Esophagus muscularis mucosa (tissue), 4 donors: ENCODE data around the gene RALA. TPM values are rescaled to one million over a fixed set of nuclear protein-coding genes. Genes with fewer than 3 reads are reported as not detected.

ENCODE experiments used
- DNase-seq: peaks from one replicate; pipeline ENCODE4 v3.0.0-alpha.2; 2017; ENCODE audit errors: extremely low spot score
- H3K27ac ChIP-seq, 4 donors: fragments of 200-600 bp; sonication (generic); replicated peaks in 1 of 4; 1 replicate in 3 of 4; 2 replicates in 1 of 4; pipeline ENCODE4 v1.5.1; 2016 to 2019; ENCODE audit warnings: mild to moderate bottlenecking in 1 of 4
- H3K27me3 ChIP-seq, 4 donors: fragments of 200-600 bp; sonication (generic); one replicate each; pipeline versions ENCODE4 v1.5.1 to v1.6.0; 2016 to 2019
- H3K36me3 ChIP-seq, 4 donors: fragments of 200-600 bp; sonication (generic); one replicate each; pipeline ENCODE4 v1.5.1; 2016 to 2019
- H3K4me1 ChIP-seq, 4 donors: fragments of 200-600 bp; sonication (generic); one replicate each; pipeline ENCODE4 v1.5.1; 2016 to 2019
- H3K4me3 ChIP-seq, 4 donors: fragments of 200-600 bp; sonication (generic); 1 replicate in 2 of 4; 2 replicates in 2 of 4; pipeline ENCODE4 v1.5.1; 2016 to 2019; ENCODE audit warnings: mild to moderate bottlenecking in 4 of 4, moderate library complexity in 1 of 4
- H3K9me3 ChIP-seq, 4 donors: fragments of 200-600 bp; sonication (generic); 1 replicate in 3 of 4; 2 replicates in 1 of 4; pipeline ENCODE4 v1.5.1; 2016 to 2019
- CTCF ChIP-seq, 3 experiments: fragments of 200-600 bp in 2 of 3; fragments of 450-650 bp in 1 of 3; sonication (generic) in 2 of 3; IDR thresholded peaks; one replicate each; pipeline ENCODE4 v1.5.1; 2017 to 2019; ENCODE audit warnings: antibody characterized with exemption in 3 of 3, mild to moderate bottlenecking in 2 of 3, moderate library complexity in 1 of 3
- EP300 ChIP-seq: sonication (generic); formaldehyde crosslinking; IDR thresholded peaks from one replicate; pipeline ENCODE4 v1.6.1; 2017; ENCODE audit warnings: antibody characterized with exemption
- POLR2A ChIP-seq: fragments of 450-650 bp; IDR thresholded peaks from one replicate; pipeline ENCODE4 v1.6.1; 2017; ENCODE audit warnings: antibody characterized with exemption, moderate library complexity, mild to moderate bottlenecking, low read depth
- POLR2AphosphoS5 ChIP-seq, 2 donors: sonication (generic); formaldehyde crosslinking; IDR thresholded peaks; one replicate each; pipeline ENCODE4 v1.6.1; 2017; ENCODE audit warnings: antibody characterized with exemption in 2 of 2
- WGBS: methylation state at CpG from one replicate; pipeline ENCODE4 v1.1.5; 2018; 5-methylcytosine and 5-hydroxymethylcytosine counted together
- intact Hi-C: fragments of 100-400 bp; cut with DNase I; formaldehyde crosslinking; loops from one replicate; pipeline ENCODE4 v1.15.1; 2023
- total RNA-seq, 4 donors: library from RNA; depleted of rRNA; stranded (reverse); fragments of >200 nt; gene quantifications; one replicate each; pipeline versions ENCODE4 v1.1.0 to v1.2.1, GENCODE V29; 2016

Gene RALA
- total RNA-seq, 4 donors from 2014 or later: 12.3 to 25.1 (median 19.6) TPM

GRCh38 chr7:39714447-39715091 is 91.2 kb downstream of the RALA start:
- Histone ChIP-seq H3K27ac (no peak overlapping the region), H3K4me3 (no peak overlapping the region), H3K27me3 (no peaks in the 10 kb centered on the region), H3K36me3 (no peaks in the 10 kb centered on the region), H3K4me1 (peaks cover 8 to 9% (median 8%) of the 10 kb centered on the region in 4 donors), H3K9me3 (peaks cover 0 to 19% (median 14%) of the 10 kb centered on the region in 4 donors)
- TF ChIP-seq CTCF (IDR thresholded peaks at IDR 0.05) (no peak), POLR2A (no peak), EP300 (no peak), POLR2AphosphoS5 (IDR thresholded peaks at IDR 0.05) (no peak)
- WGBS: 100% methylated on average over 1 of the region's 1 CpG
- no peak for DNase-seq
- intact Hi-C loops: no loop called here

- Histone ChIP-seq H3K27me3 (no peaks in the 10 kb centered on the region), H3K4me3 (no peak overlapping the region), H3K36me3 (no peaks in the 10 kb centered on the region), H3K27ac (no peak overlapping the region), H3K9me3 (no peaks in the 10 kb centered on the region), H3K4me1 (no peaks in the 10 kb centered on the region)
- no peak for DNase-seq
- intact Hi-C loops: no loop called here
- TF ChIP-seq POLR2A (no peak), EP300 (no peak), POLR2AphosphoS5 (IDR thresholded peaks at IDR 0.05) (no peak), CTCF (IDR thresholded peaks at IDR 0.05) (no peak)
- WGBS: 82% methylated on average over 7 of the region's 7 CpGs
These were observed 97.2 kb downstream of the RALA start for GRCh38 chr7:39720586-39720985.

- TF ChIP-seq CTCF (IDR thresholded peaks at IDR 0.05) (no peak), POLR2AphosphoS5 (IDR thresholded peaks at IDR 0.05) (no peak), POLR2A (no peak), EP300 (no peak)
- 95% methylated on average over 3 of the region's 3 CpGs for WGBS
- Histone ChIP-seq H3K4me3 (no peak overlapping the region), H3K27me3 (no peaks in the 10 kb centered on the region), H3K4me1 (no peaks in the 10 kb centered on the region), H3K9me3 (no peaks in the 10 kb centered on the region), H3K27ac (no peak overlapping the region), H3K36me3 (no peaks in the 10 kb centered on the region)
- intact Hi-C loops: no loop called here
- DNase-seq: no peak
These were observed 98.0 kb downstream of the RALA start for GRCh38 chr7:39721345-39721744.

- Histone ChIP-seq H3K4me3 (no peak overlapping the region), H3K27me3 (no peaks in the 10 kb centered on the region), H3K4me1 (no peaks in the 10 kb centered on the region), H3K27ac (no peak overlapping the region), H3K36me3 (no peaks in the 10 kb centered on the region), H3K9me3 (no peaks in the 10 kb centered on the region)
- TF ChIP-seq EP300 (no peak), CTCF (IDR thresholded peaks at IDR 0.05) (no peak), POLR2AphosphoS5 (IDR thresholded peaks at IDR 0.05) (no peak), POLR2A (no peak)
- 93% methylated on average over 17 of the region's 17 CpGs for WGBS
- no peak for DNase-seq
- intact Hi-C loops: no loop called here
These were observed 98.7 kb downstream of the RALA start for GRCh38 chr7:39721919-39722597.
